Muscle of arm (tissue), 12 donors: ENCODE data around the gene SLC22A4. TPM values are rescaled to one million over a fixed set of nuclear protein-coding genes. Genes with fewer than 3 reads are reported as not detected.

Source experiments
- DNase-seq: peaks from one replicate; pipeline ENCODE4 v3.0.0-alpha.2; 2013
- polyA plus RNA-seq, 12 donors: library from polyadenylated mRNA; unstranded; fragments of 120-200 nt; gene quantifications; one replicate each; pipeline ENCODE4 v1.2.1, GENCODE V29; 2013; ENCODE audit not compliant: insufficient read length in 12 of 12

Gene SLC22A4
- polyA plus RNA-seq, 12 donors, result 2.3 to 5.0 (median 3.7) TPM; not detected in 2

DNA sequence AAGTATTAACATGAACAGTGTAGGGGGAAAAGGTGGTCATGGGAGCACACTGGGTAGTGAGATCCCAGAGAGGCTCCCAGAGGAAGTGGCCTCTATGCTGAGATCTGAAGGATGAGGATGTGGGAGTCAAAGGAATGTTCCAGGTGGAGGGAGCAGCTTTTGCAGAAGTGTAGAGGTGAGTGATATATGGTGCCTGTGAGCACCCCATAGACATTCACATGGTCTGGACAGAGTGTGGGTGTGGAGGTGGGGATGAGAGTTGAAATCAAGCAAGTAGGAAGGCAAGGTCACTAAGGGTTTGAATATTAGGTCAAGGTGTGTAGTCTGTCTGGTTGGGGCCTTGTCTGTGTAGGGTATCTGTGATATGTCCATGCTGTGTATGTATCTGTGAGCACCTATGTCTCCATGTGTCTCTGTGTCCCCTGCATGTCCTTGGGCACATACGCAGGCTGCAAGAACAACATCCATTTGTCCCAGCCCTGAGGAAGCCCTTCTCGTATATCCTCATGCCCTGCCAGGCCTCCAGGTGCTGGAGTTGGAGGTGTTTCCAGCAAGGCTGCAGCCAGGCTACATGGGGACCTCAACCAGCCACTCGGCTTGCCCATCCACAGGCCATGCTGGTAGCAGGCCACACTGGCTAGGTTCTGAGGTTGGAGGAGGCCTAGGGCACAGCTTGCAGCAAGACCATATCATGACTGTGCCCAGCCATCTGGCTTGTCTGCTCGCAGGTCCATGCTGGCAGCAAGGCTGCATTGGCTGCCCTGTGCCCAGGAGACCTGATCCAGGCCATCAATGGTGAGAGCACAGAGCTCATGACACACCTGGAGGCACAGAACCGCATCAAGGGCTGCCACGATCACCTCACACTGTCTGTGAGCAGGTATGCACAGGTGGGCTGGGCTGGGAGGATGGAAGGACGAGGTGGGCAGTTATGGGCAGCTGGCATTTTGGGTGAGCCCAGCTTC lies 32.0 kb upstream of the SLC22A4 start:
- no peak for DNase-seq

DNA sequence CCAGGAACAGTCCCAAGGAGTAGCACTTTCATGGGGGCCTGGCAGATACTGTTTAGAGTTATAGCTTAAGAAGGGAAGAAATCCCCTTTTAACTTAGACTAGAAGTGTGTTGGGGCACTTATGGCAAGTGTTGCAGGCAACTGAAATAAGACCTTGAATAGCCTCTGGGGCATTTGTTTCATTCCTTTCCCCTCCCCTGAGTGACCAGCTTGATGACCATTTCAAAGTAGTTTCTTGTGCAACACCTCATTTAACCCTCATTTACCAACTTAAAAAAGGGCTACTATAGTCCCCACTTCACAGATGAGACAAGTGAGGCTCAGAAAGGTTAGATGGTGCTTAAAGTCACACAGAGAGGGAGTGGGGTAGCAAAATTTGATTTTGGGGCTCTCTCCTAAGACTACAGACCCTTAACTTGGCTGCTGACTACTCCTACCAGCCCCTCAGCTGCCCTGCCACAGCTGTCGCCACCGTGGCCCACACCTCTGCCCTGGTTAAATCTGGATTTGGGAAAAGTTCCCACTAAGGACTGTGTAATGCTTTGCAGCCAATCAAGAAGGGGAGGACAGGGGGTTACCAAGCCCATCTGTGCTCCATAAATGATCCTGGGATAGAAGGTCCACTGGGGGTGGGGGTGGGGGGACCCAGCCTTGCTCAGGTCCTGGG lies 31.2 kb upstream of the SLC22A4 start:
- no peak for DNase-seq

DNA sequence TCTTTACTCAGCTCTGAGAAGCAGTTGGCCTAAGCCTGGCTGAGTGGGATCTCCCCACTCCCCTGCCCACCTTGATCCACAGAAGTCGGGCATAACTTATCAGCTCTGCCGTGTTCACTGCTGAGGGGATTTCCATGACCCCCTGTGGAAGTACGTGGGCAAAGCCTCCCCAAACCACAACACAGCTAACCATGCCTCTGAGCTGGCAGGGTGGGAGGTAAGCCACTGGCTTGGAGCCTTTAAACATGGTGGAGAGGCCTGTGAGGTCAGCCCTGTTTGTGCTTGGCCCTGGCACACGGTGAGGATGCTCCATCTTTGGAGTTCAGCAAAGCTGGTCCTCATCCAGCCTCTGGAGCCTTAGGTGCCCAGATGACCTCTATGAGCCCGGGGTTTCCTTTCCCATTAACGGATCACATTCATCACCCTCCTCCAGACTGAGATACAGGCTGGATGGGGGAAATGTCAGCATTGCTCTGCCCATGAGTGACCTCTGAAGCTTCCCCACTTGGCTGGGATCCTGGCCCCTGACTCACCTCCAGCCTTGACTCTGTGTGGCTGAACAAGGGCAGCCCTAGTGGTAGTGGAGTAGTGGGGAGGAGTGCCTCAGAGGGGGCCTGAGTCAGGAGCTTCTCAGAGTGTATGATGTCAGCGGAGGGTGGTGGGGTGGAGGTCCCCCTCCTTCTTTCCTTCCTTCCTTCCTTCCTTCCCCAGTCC lies 30.5 kb upstream of the SLC22A4 start:
- no peak for DNase-seq

DNA sequence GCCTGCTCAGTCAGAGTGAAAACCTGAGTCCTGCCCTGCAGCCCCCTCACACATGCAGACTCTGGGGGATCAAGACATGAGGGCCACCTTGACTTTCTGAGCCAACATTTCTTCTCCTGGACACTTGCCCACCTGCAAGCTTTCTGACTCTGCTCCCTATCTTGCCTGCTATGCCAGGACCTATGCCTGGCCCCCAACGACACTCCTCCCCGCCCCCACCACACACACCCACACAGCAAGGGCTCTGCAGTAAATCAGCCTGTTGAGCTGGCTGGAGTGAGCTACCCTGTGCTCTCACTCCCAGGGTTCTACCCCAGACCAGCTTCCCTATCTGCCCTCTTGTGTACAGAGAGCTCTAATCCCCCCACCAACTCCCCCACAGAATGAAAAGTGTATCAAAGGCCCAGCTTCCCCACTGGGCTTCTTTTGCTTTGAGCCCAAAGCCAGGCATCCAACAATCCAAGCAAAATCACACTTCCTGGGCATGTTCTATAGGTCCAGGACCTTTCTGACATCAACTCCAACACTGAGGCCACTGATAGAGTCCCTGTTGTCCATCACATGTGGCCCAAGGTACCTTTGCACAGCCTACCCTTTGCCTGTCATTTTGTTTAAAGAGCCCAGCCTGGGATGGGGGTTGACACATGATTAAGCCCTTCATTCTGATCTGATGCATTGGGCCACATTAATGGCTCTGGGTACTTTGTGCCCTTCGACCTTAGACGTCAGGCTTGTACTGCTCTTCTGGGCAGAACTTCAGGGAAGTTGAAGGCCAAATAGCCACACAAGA lies 29.5 kb upstream of the SLC22A4 start:
- DNase-seq, result no peak

DNA sequence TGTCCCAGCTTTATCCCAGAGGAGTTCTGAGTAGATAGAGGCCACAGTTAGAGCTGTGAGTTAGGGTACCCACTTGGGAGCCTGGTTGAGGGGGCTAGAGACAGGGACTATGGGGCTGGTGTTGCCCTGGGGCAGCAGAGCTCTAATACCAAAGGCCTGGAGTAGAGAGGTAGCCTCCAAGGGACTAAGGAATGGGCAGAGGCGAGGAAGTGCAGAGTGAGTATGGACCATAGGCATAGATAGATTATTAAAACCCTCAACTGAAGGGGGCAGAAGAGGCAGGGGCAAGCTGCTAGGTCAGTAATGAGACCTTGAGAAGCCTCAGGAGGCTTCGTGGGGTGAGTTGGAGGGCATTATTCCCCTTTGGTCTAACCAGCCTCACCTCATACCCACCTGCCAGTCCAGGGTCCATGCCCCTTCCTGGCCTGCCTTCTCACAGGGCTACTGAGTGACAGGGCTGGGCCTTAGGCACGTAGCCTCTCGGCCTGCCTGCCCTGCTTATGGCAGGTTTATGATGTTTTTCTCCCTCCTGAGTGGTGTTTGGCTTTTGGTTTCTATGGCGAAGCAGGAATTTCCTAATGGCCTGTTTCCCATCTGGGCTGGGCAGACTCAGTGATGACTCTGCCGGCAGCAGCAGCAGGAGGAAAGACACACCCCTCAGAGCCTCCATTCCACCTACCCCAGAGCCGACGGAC lies 28.7 kb upstream of the SLC22A4 start:
- peak; percentile 90 for DNase-seq

DNA sequence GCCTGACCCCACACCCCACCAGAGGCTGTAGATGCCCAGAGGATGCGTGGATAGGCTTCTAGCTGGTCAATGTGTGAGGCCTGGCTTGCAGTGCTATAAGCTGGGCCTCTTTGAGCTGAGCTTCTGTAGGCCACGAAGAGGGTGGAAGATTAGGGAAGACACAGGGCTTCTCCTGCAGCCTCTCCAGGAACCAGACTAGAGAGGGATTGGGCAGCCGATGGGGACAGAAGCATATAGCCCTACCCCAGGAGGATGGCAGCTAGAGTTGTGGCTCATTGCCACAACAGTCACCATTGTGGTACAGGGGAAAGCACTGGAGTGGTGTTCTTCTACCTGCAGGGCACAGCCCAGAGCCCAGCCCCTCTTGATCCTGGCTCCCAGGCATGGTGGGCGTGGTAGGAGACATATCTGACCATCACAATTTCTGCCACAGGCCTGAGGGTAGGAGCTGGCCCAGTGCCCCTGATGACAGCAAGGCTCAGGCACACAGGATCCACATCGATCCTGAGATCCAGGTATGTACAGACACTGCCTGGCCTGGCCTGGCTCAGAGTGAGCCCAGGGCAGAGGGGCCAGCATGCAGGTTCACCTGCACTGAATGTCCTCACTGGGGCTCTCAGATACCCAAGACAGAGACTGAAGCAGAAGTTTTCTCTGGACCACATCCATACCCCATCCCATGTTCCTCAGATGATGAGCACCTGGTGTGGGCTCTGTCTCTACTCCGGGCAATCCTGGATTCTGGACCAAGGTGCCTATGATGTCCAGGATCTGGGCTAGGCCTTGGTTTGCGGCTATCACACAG lies 28.0 kb upstream of the SLC22A4 start:
- DNase-seq, result no peak

DNA sequence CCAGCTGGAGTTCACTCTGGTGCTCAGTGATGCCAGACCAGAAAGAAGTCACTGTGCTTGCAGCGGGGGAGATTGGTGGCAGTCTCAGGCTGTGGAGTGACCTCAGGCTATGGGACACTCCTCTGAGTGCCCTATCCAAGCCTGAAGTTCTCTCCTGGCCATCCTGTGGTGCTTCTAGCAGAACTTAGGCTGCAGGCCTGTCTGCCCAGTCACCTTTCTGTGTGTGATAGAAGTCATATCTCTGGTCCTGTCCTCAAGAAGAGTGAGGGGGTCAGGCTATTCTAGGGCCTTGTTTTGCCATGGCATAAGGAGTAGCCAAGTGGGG lies 27.4 kb upstream of the SLC22A4 start:
- DNase-seq, result no peak

DNA sequence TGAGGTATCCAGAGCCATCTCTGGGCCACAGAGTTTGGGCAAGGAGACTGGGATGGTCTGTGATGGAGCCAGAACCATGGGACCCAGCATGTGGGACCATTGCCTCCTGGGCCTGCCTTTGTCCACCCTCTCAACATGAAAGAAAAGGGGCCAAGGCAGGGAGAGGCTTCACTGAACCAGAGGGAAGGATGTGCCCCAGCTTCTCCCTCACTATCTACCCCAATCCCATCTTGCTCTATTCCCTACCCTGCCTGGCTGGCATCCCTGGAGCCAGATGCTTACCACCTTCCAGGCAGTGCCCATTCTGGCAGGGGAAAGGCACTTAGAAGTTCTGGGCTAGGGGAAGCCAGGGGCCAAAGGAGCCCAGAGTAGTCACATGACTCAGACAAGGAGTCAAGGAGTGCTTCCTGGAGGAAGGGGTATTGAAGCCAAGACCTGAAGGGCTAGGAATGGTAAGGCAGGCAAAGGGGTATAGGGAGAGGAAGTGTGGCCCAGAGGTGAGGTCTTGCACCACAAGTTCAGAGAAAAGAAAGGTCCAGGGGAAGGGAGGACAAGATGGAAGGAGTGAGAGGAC lies 26.9 kb upstream of the SLC22A4 start:
- DNase-seq, result no peak

DNA sequence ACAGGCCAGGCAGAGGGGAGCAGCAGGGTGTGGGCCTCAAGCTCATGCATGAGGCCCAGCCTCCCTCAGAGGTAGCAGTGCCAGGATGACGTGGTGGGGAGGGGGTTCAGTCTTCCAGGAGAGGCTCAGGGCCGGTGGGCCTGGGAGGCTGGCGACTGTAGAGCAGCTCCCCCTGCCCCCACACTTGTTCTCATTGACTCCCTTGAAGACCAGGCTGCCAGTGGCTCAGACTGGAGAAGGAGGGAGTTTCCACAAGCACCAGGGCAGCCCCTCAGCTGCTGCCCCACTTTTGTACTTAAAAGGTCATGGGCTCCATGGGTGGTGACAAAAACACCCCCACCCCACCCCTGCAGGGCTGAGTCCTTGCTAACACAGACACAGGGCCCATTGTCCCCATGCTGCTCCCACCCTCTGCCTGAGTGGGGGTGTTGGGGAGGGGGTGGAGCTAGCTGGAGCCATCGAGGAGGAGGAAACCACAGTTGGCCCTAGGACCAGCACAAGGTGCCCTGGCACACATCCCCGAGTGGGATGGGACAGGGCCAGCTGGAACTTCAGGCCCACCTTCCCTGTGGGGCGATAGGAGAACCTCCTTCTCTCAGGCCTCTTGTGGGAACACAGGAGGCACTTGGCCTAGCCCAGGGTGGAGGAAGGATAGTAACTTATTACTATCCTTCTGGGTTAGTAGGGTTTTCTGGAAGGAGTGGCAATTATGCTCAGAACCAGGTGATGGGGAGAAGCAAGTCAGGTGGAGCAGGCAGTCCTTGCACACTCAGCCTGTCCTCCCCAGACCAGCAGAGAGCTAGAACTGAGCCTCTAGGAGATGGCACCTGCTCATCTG lies 26.0 kb upstream of the SLC22A4 start:
- no peak for DNase-seq

DNA sequence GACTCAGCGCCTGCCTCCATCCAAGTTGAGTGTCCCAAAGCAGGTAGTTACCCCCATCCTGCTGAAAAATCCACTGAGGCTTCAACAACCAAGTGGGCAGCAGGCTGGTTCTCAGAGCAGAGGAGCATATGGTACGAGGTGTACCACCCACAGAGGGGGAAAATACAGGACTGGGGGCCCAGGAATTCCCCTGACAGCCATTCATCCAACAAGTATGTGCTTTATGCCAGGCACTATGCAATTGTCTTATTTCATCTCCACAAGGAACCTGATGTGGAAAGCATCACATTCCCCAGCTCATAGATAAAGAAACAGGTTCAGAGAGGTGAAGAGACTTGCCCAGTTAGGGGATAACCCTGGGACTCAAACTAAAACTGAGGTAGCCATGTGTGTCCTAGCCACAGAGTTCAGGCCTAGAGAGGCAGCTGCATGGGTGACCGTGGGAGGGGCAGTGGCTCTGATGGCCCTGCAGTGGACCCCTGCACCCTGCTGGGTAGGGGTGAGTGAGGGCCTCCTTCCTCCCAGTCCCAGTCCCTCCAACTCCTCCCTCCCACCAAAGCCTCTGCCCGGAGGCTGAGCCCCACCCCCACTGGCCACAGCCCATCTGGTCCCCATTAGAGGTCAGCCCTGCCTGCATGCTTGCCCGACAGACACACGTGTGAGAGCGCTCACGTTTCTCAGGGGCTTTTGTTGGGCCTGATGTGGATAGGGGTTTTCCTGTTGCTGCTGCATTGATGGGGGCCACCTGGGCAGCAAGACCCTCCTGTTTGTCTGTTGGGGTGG lies 25.2 kb upstream of the SLC22A4 start:
- no peak for DNase-seq

DNA sequence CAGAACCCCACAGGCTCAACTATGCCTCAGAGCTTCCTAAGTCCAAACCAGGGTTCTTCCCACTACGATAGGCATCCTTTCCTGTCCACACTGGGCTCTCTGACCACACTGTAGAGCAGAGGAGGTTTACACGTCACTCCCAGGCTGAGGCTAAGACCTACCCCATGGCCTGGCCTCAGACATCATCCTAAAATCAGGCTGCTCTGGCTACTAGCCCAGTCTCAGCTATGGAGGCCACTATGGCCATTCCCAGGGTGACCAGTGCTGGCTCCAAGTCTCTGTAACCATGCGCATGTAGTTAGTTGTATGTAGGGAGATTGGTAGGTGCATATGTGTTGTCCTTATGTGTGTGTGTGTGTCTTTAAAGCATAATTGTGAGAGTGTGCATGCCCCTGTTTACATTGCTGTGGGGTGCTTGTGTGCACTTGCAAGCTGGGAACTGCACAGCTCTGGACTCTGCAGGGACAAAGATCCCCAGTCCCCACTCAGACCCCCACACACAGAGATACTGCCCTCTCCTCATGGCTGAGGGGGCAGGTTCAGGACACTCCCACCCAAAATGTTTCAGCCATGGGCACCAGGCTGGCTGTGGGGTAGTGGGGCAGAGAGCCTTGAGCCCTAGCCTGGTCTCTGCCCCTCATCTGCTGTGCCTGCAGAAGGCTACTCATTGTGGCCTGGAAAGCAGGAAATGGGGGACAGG lies 24.4 kb upstream of the SLC22A4 start:
- no peak for DNase-seq

DNA sequence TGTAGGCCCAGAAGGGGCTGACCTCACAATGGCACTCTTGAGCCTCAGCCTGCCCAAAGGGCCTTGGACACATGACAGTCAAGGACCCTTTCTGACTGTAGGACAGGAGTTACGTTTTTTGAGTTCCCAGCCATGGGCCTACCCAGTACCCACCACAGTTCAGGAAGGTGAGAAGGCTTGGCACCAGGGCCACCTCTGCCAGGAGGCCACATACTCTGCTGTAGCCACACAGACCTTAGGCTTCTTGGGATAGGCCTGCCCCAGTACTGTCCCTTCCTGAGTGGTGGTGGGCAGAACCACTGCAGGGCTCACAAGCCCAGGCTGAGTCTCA lies 23.9 kb upstream of the SLC22A4 start:
- no peak for DNase-seq

DNA sequence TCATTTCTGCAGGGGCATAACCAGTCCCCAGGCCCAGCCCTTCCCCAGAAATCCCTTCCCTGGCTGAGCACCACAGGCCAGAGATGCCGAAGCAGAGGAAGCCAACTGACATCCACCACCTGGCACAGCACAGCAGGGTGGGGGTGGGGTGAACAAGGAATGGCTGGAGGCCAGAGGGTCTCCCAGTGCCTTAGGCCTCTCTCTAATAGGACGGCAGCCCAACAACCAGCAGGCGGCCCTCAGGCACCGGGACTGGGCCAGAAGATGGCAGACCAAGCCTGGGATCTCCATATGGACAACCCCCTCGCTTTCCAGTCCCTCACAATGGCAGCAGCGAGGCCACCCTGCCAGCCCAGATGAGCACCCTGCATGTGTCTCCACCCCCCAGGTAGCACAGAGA lies 23.5 kb upstream of the SLC22A4 start:
- no peak for DNase-seq

DNA sequence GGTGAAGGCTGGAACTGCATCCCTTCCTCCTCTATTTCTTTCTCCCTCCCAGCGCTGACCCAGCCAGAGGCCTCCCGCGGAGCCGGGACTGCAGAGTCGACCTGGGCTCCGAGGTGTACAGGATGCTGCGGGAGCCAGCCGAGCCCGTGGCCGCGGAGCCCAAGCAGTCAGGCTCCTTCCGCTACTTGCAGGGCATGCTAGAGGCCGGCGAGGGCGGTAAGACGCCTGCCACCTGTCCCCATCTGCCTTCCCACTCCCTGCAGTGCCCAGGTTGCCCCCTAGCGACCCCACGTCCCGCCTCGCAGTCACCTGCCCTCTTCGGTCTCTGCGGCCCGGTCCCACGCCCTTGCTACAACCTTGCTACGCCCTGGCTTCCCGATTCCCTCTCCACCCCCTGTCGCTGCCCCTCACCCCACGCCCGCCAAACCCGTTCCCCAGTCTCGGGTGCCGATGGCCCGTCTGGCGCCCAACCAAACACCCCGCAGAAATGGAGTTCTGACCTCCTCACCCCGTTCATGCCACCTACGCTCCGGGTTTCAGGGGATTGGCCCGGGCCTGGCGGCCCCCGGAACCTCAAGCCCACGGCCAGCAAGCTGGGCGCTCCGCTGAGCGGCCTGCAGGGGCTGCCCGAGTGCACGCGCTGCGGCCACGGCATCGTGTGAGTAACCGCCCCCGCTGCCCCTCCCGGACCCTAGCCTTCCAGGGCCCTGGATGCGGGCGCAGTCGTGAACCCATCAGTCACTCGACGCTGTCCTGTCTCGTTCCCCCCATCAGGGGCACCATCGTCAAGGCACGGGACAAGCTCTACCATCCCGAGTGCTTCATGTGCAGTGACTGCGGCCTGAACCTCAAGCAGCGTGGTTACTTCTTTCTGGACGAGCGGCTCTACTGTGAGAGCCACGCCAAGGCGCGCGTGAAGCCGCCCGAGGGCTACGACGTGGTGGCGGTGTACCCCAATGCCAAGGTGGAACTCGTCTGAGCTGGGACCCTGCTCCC lies 22.6 kb upstream of the SLC22A4 start:
- DNase-seq, result no peak

DNA sequence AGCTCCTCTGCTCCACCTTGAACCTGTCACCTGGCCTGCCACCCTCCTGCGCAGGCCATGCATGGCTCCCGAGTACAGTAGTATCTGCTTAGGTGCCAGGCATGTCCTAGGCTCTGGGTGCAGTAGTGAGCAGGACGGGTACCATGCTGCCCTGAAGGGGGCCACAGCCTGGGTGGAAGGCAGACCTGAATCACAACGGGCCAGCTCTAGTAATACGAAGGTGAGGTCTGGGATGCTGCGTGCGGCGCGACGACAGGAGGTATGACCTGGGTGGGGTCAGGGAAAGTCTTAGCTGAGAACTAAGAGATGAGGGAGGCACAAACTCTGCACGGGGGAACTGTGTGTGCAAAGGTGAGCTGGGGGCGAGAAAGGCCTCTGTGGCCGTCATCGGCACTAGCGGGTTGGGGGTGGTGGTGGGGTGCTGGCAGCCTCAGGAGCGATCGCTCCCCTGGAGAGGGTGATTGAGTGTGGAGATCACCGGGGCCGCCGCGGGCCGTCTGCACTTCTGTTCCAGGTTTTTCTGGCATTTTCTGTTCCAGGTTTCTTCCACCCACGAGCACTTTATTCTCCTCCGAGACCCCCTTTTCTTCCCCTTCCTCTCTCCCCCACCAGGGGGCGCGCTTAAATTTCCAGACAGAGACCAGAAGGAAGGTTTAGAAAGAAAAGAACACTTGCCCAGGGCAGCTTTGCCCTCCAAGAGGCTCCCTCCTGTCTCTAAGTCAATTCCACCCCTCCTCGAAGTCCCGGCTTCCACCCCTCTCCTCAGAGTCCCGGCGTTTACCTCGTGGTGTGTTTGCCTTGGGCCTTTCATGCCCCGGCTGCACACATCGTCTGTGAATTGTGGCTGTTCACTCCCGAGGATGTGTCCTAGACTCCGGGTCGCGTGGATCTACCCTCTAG lies 21.6 kb upstream of the SLC22A4 start:
- DNase-seq, result peak; percentile 63
